Glutamatergic neuron (in vitro differentiated cells): Measurements from ENCODE around the gene PTPRO. TPM values are rescaled to one million over a fixed set of nuclear protein-coding genes. Genes with fewer than 3 reads are reported as not detected.

ENCODE experiments used
- DNase-seq: peaks from one replicate; pipeline ENCODE4 v3.0.0; 2022
- H3K27ac Mint-ChIP-seq: one replicate; pipeline ENCODE4 v1.8.0; 2020; ENCODE audit warnings: mild to moderate bottlenecking, mixed read lengths, inconsistent platforms; ENCODE audit not compliant: unreplicated experiment
- H3K27me3 Mint-ChIP-seq: one replicate; pipeline ENCODE4 v1.8.0; 2020; ENCODE audit warnings: mild to moderate bottlenecking, moderate library complexity, mixed read lengths, inconsistent platforms; ENCODE audit not compliant: unreplicated experiment
- H3K36me3 Mint-ChIP-seq: one replicate; pipeline ENCODE4 v1.8.0; 2020; ENCODE audit warnings: mild to moderate bottlenecking, mixed read lengths, inconsistent platforms; ENCODE audit not compliant: unreplicated experiment
- H3K4me1 Mint-ChIP-seq: one replicate; pipeline ENCODE4 v1.8.0; 2020; ENCODE audit warnings: mild to moderate bottlenecking, low read depth, mixed read lengths, inconsistent platforms; ENCODE audit not compliant: unreplicated experiment
- H3K4me3 Mint-ChIP-seq: one replicate; pipeline ENCODE4 v1.8.0; 2020; ENCODE audit warnings: mild to moderate bottlenecking, mixed read lengths, inconsistent platforms; ENCODE audit not compliant: unreplicated experiment
- H3K9me3 Mint-ChIP-seq: one replicate; pipeline ENCODE4 v1.8.0; 2020; ENCODE audit warnings: mild to moderate bottlenecking, moderate library complexity, mixed read lengths, inconsistent platforms; ENCODE audit not compliant: unreplicated experiment
- total RNA-seq: library from RNA; stranded (reverse); fragmentation: NEBNext Ultra II Directional; extraction: Animal tissue kit (Norgen Biotek cat#: 25700); gene quantifications from one replicate; pipeline ENCODE4 v1.2.1, GENCODE V29; 2021; ENCODE audit not compliant: unreplicated experiment
- TF ChIP-seq, protein P1 (sequence below): fragments of 200-600 bp; sonication (generic); IDR thresholded peaks from one replicate; pipeline ENCODE4 v1.5.0; 2021; ENCODE audit not compliant: partially characterized antibody, unreplicated experiment

PTPRO gene
- total RNA-seq, 1 donor from 2014 or later = 32.5 TPM

DNA sequence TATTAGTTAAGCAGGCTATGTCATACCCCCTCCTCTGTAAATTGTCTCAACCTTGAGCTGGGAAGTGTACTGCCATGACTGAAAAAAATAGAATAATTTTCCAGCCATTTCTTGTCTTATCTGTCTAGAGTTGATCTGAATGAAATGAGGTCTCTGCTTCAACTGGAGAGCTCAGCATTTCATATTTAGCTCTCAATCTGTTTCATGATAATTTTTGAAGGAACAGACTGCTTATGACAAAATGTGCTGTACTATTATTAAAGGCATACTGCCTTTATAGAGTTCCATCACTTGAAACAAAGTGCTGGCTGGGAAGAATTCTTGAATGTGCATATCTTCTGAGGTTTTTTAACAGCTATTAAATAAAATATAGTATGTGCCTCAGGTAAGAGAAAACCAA lies 19.1 kb downstream of the PTPRO start:
- Mint-ChIP-seq H3K27ac (no peak overlapping the region), H3K36me3 (no peaks in the 10 kb centered on the region), H3K9me3 (no peaks in the 10 kb centered on the region), H3K4me3 (no peak overlapping the region), H3K27me3 (peaks cover 1% of the 10 kb centered on the region), H3K4me1 (no peaks in the 10 kb centered on the region)
- no peak for DNase-seq
- TF ChIP-seq, protein P1, sequence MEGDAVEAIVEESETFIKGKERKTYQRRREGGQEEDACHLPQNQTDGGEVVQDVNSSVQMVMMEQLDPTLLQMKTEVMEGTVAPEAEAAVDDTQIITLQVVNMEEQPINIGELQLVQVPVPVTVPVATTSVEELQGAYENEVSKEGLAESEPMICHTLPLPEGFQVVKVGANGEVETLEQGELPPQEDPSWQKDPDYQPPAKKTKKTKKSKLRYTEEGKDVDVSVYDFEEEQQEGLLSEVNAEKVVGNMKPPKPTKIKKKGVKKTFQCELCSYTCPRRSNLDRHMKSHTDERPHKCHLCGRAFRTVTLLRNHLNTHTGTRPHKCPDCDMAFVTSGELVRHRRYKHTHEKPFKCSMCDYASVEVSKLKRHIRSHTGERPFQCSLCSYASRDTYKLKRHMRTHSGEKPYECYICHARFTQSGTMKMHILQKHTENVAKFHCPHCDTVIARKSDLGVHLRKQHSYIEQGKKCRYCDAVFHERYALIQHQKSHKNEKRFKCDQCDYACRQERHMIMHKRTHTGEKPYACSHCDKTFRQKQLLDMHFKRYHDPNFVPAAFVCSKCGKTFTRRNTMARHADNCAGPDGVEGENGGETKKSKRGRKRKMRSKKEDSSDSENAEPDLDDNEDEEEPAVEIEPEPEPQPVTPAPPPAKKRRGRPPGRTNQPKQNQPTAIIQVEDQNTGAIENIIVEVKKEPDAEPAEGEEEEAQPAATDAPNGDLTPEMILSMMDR = no peak

DNA sequence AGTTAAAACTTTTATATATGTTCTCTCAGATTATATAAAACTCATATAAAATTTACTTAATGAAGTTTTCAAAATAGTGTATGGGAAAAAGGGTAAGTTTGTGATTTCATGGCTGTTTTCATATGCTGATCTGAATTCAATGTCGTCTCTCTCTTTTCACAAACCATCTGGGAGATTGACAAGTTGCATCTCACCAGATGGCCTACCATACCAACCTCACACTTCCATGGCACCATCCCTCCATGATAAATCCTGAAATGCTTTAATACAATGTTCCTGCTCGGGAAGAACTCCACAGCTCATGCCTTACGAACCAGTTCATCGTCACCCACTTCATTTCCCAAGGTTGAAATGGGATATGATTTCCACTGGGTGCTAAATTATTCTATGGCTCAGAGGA lies 22.3 kb downstream of the PTPRO start:
- Mint-ChIP-seq H3K36me3 (no peaks in the 10 kb centered on the region), H3K9me3 (no peaks in the 10 kb centered on the region), H3K27me3 (peaks cover 1% of the 10 kb centered on the region), H3K27ac (no peak overlapping the region), H3K4me3 (no peak overlapping the region), H3K4me1 (no peaks in the 10 kb centered on the region)
- no peak for DNase-seq
- TF ChIP-seq, protein P1 = no peak

DNA sequence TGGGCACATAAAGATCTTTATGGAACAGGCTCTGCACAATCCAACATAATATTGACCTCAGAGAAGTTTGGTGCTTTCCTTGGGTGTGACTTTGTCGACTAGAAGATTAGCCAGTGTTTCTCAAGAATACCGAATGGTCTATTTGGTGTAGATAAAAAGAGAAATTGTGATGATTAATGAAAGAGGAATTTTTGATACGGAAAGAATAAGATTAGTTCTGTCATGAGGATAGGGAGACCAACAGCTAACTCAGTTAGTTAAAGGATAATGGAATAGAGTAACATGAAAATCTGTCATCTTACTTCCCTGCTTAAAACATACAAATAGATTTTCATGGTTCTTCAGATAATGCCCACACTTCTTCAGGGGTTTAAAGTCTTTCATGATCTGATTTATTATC lies 24.2 kb downstream of the PTPRO start:
- Mint-ChIP-seq H3K27me3 (no peaks in the 10 kb centered on the region), H3K36me3 (no peaks in the 10 kb centered on the region), H3K9me3 (no peaks in the 10 kb centered on the region), H3K27ac (no peak overlapping the region), H3K4me3 (no peak overlapping the region), H3K4me1 (no peaks in the 10 kb centered on the region)
- no peak for DNase-seq
- TF ChIP-seq, protein P1 = no peak

DNA sequence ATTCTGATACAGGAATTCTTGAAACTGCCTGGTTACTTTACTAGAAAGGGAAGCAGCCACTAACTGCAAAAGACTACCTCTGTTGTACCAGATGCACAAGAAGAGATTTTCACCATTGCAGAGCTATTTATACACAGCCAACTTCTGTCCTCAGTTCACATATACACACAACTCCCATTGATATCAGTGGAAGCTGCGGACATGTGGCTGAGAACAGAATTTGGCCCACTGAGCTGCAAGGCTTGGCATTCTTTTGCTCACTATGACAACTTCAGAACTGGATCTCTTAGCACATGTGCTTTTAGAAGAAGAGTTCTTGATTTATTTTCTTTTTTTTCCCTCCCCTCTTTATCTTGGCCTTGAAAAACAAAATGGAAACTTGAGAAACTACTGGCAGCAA lies 28.3 kb downstream of the PTPRO start:
- no peaks in the 10 kb centered on the region for H3K27me3 Mint-ChIP-seq
- DNase-seq = no peak
- no peaks in the 10 kb centered on the region for H3K36me3 Mint-ChIP-seq
- no peak overlapping the region for H3K27ac Mint-ChIP-seq
- no peaks in the 10 kb centered on the region for H3K9me3 Mint-ChIP-seq
- H3K4me3 Mint-ChIP-seq = no peak overlapping the region
- H3K4me1 Mint-ChIP-seq = no peaks in the 10 kb centered on the region
- TF ChIP-seq, protein P1 = no peak

DNA sequence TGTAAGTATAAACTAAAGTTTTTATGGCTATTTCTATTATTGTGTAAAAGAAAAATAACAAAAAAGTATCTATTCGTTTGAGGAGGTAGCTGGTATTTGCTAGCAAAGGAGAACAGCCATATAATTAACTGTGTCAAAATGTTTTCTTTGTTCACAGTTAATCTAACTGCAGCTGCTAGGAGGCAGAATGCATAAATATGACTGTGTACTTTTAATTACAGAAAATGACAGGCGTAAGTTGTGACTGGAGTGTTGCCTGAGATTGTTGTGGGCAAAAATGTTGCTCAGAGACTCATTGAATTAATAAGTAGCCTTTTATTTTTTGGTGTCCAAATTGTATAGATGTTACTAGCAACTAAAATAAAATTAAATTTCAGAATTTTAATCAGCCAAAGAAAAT lies 33.5 kb downstream of the PTPRO start:
- no peak overlapping the region for H3K27ac Mint-ChIP-seq
- no peak for DNase-seq
- no peaks in the 10 kb centered on the region for H3K4me1 Mint-ChIP-seq
- H3K27me3 Mint-ChIP-seq = no peaks in the 10 kb centered on the region
- H3K4me3 Mint-ChIP-seq = no peak overlapping the region
- no peaks in the 10 kb centered on the region for H3K36me3 Mint-ChIP-seq
- TF ChIP-seq, protein P1 = no peak
- H3K9me3 Mint-ChIP-seq = no peaks in the 10 kb centered on the region
